HG03060 (cell line): ENCODE measurements around the gene TRAPPC12.
"Not testable (repeated sequence)": the region's sequence is repeated elsewhere in the genome, so short reads cannot be mapped to it uniquely, and the experiment has no call there.

ENCODE experiments used
- ATAC-seq: cut with Tn5 transposase; IDR thresholded peaks from one replicate; pipeline ENCODE4 v1.9.1; 2021; ENCODE audit warnings: low read depth, moderate number of reproducible peaks; ENCODE audit not compliant: unreplicated experiment

Gene TRAPPC12

DNA sequence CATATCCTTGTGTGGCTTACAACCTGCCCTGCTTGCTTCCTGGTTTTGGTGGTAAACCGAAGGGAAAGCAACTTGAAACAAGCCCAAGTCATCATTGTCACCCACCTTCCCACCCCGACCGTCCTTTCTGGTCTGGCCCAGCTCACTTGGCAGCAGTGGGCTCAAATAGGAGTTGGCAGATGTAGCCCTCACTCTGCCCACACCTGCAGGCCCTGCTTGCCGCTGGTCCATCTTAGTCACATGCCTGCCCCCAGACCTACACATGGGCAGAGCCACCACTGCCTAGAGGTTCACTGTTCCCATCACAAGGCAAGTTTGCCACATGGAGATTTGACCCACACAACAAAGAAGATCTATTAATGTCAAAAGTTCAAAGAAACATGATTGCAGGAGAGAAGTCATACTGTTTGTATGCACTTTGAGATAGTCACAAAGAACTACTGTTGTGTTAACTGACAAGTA lies 11.2 kb upstream of the TRAPPC12 start:
- no peak for ATAC-seq

- not testable (repeated sequence) for ATAC-seq
Observed at GRCh38 chr2:3369340-3370181, 9.9 kb upstream of the TRAPPC12 start.

DNA sequence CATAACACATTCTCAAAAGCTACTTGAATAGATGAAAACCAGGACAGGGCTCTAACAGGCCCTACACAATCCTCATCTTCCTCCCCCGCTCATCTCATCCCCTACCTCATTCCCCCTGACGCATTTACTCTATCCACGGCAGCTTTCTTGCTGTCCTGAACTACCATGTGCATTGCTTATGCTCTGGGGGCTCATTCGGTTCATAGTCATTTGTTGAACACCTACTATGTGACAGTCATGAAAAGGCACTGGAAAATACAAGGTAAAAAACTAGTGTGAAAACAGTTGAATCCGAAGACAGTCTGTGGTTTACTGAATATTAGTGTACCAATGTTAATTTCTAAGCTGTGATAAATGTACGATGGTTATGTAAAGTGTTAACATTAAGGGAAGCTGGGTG lies 2.7 kb upstream of the TRAPPC12 start:
- ATAC-seq = no peak

DNA sequence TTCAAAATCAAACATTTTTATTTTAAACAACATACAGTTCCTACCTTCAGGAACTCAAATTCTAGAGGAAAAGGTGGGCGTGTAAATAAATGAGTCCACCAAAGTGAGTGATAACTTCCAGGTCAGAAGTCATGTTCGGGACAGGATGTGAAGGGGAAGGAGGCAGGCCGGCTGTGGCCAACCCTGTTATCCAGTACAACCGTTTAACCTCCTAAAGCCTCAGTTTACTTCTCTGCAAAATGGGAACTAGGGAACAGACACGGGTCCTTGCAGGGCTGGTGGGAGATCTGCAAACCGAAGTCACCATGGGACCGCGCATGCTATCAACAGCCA lies 2.2 kb upstream of the TRAPPC12 start:
- peak; percentile 2 for ATAC-seq

DNA sequence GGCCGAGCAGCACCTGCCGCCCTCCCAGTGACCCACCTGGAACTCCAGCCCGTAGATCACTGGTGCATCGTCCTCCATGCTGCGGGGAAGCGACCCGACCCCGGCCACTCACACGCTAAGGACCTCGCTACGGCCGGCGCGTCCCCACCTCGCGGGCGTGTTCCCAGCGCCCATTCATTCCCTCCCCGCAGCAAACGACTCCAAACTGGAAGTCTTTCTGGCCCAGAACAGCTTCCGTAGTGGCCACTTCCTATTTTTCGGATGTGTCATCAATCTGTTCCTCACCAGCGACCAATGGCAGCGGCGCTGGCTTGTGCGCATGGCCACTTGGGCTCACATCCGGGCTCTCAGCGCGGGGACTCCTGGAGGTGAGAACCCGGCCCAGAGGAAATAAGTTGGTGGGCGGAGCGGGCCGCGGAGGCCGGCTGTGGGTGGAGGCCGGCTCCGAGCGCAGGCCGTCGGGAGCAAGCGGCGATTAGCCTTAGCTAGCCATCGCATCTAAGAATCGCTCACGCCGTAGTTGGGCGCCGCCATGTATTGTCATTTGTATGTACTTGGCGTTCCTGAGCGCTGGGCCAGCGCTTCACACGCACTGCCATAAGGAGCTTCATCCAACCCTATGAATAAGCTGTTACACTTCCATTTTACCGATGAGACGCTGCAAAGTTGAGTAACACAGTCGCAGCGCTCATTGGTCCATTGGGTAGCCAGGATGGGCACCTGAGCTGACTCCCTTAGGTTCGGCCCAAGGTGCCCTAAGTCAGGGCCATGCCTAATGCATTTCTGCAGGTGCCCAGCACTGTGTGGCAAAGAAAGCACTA lies 1.7 kb upstream of the TRAPPC12 start, which contains the start of gene EIPR1:
Gene EIPR1, minus strand, starts transcription at position 207 of the 821 bp plus-strand sequence. Its CDS starts 129 bp downstream, at position 78.
- peak; percentile 71 for ATAC-seq

GRCh38 chr2:3379339-3379646 lies 201 bp upstream of the TRAPPC12 start:
- ATAC-seq = no peak

- no peak for ATAC-seq
Observed at GRCh38 chr2:3386448-3386958, 7.0 kb downstream of the TRAPPC12 start.

DNA sequence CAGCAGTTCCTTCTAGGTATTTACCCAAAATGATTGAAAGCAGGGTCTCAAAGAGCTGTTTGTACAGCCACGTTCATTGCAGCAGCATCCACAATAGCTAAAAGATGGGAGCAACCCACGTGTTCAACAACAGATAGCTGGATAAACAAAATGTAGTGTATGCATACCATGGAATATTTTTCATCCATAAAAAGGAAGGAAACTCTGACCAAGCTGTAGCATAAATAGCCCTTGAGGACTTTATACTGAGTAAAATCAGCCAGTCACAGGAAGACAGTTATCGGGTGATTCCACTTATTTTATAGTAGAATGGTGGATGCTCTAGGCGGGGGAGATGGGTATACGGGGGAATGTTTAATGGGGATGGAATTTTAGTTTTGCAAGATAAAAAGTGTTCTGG lies 7.5 kb downstream of the TRAPPC12 start:
- no peak for ATAC-seq

- no peak for ATAC-seq
Observed at GRCh38 chr2:3387644-3388411, 8.3 kb downstream of the TRAPPC12 start.

DNA sequence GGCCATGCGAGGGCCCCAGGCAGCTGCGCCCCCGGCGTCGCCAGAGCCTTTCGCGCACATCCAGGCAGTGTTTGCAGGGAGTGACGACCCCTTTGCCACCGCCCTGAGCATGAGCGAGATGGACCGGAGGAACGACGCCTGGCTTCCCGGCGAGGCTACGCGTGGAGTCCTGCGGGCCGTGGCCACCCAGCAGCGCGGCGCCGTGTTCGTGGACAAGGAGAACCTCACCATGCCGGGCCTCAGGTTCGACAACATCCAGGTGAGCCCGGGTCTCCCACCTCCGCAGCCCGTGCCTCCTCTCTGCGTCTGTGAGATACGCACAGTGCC lies 8.9 kb downstream of the TRAPPC12 start:
- no peak for ATAC-seq

DNA sequence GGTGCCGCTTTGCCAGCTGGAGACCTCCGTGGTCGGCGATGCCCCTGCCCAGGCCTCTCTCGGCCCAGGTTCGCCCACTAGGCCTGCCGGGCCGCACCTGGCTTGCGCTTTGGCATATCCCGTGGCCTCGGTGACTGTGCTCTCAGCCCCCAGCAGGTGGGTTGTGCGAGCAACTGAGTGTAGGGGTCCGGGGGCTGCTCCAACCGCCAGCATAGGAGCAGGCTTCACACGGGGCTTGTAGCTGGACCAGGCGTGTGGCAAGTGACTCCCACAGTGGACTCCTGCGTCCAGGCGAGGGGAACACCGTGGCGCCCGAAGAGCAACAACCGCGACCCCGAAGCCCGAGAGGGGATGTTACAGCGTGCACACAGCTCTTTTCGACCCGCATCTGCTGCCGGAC lies 9.7 kb downstream of the TRAPPC12 start:
- no peak for ATAC-seq

GRCh38 chr2:3390041-3390440 lies 10.5 kb downstream of the TRAPPC12 start:
- ATAC-seq = no peak

GRCh38 chr2:3392216-3392615 lies 12.7 kb downstream of the TRAPPC12 start:
- ATAC-seq = no peak

GRCh38 chr2:3396920-3397559 lies 17.5 kb downstream of the TRAPPC12 start:
- no peak for ATAC-seq

GRCh38 chr2:3398857-3399256 lies 19.4 kb downstream of the TRAPPC12 start:
- ATAC-seq = no peak

DNA sequence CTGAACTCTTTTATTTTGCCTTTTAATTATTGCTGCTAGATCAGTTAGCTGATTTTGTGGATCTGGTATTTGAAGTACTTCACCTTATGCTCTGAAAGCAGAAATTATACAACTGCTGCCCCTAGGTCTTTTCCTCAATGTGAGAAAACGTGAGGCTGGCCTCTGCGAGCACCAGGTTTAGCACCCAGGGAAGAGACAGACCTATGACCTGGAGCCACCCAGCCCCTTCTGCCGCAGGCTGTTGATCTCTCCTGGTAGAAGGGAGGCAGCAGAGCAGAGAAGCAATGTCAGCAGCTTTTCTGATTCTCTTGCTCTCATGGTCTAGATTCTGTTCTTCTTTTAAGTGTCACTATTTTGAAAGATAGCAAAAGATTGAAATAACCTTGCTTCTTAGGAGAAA lies 19.9 kb downstream of the TRAPPC12 start:
- ATAC-seq = no peak

GRCh38 chr2:3399829-3400228 lies 20.3 kb downstream of the TRAPPC12 start:
- no peak for ATAC-seq

DNA sequence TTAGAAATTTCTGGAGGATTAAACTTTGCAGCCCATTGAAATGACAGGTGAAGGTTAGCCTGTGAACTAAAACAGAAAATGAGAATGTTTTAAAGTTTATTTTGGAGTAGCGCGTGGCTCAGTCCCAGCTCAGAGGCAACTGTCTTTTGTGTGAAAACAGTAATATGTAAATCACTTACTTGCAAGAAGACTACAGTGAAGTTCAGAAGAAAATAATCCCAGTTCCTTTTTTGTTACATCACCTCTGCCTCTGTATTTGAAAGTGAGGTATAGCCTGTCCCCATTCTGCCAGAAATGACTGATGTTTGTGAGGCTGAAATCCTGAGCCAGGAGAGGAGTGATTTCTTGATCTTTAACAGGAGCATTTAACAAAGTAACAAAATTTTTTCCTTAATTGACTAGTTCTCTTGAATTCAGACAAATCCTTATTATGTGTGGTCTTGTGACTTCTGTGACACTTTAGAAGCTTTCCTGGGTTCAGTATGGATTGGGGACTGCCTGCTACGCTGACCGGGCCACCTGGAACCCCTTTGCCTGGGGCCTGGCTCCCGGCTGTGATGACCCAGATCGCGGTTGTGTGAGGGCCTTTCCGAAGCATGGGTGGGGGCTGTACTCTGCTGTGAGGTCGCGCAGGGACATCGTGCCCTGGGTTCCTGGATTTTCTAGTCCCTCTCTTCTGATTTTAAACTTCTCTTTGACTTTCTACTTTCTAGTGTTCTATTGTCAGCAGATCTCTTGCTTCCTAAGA lies 24.3 kb downstream of the TRAPPC12 start:
- peak; percentile 100 for ATAC-seq

DNA sequence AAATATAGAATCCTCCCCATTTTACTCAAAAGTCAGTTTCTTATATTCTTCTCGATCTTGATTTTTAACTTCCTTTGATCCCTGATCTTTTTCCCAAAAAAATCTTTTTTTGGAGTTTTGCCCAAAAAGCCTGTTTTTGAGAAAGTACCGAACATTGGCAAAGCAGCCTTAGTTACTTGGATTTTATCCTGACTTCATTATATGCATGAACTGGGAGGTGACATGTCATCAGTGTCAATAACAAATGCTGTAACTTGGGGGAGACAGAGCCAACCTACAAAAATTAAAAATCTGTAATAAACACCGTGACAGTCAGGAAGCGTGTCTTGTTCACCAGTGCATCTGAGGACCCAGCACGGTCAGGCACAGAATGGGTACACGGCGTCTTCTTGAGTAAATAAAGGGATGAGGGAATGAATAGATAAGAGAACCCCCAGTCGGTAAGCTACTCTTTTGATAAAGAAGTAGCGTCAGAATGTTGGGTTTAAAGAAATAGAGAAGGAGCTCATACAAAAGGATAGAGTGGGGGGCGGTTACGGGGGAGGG lies 24.9 kb downstream of the TRAPPC12 start:
- no peak for ATAC-seq
